ENCODE data around the gene MPZ.

Gene MPZ

GRCh38 chr1:161304927-161305866 lies 4.6 kb downstream of the MPZ start:
- DNase-seq (ENCODE audit: insufficient read length, low spot score) (no peak), FAIRE-seq (no peak)

GRCh38 chr1:161300478-161300877 lies 9.3 kb downstream of the MPZ start:
- DNase-seq (ENCODE audit: insufficient read length, low spot score) (no peak), FAIRE-seq (no peak)

- no peak for DNase-seq (ENCODE audit: insufficient read length, low spot score)
- no peak for FAIRE-seq
Observed at GRCh38 chr1:161299347-161299746, 10.4 kb downstream of the MPZ start.

- no peak for DNase-seq (ENCODE audit: insufficient read length, low spot score)
- FAIRE-seq, result no peak
Observed at GRCh38 chr1:161298116-161298515, 11.7 kb downstream of the MPZ start.

- no peak for FAIRE-seq
- DNase-seq (ENCODE audit: insufficient read length, low spot score), result no peak
Observed at GRCh38 chr1:161297415-161297814, 12.4 kb downstream of the MPZ start.

GRCh38 chr1:161290779-161291178 lies 19.0 kb downstream of the MPZ start:
- FAIRE-seq, result no peak
- DNase-seq (ENCODE audit: insufficient read length, low spot score), result no peak

- FAIRE-seq (no peak), DNase-seq (ENCODE audit: insufficient read length, low spot score) (no peak)
Observed at GRCh38 chr1:161287482-161288054, 22.2 kb downstream of the MPZ start.

GRCh38 chr1:161285521-161285920 lies 24.2 kb downstream of the MPZ start:
- no peak for DNase-seq (ENCODE audit: insufficient read length, low spot score)
- FAIRE-seq, result no peak

GRCh38 chr1:161285113-161285512 lies 24.7 kb downstream of the MPZ start:
- DNase-seq (ENCODE audit: insufficient read length, low spot score), result no peak
- FAIRE-seq, result no peak

- FAIRE-seq (no peak), DNase-seq (ENCODE audit: insufficient read length, low spot score) (no peak)
Observed at GRCh38 chr1:161282991-161283390, 26.8 kb downstream of the MPZ start.

GRCh38 chr1:161274874-161275273 lies 34.9 kb downstream of the MPZ start:
- no peak for DNase-seq (ENCODE audit: insufficient read length, low spot score)
- no peak for FAIRE-seq

- FAIRE-seq (no peak), DNase-seq (ENCODE audit: insufficient read length, low spot score) (no peak)
Observed at GRCh38 chr1:161273402-161273801, 36.4 kb downstream of the MPZ start.

- FAIRE-seq (no peak), DNase-seq (ENCODE audit: insufficient read length, low spot score) (no peak)
Observed at GRCh38 chr1:161267321-161267720, 42.4 kb downstream of the MPZ start.

- no peak for FAIRE-seq
- DNase-seq (ENCODE audit: insufficient read length, low spot score), result no peak
Observed at GRCh38 chr1:161266836-161267235, 42.9 kb downstream of the MPZ start.

- DNase-seq (ENCODE audit: insufficient read length, low spot score), result peak; percentile 27
- no peak for FAIRE-seq
Observed at GRCh38 chr1:161266202-161266601, 43.6 kb downstream of the MPZ start.

GRCh38 chr1:161265305-161265704 lies 44.5 kb downstream of the MPZ start:
- no peak for DNase-seq (ENCODE audit: insufficient read length, low spot score)
- no peak for FAIRE-seq

- DNase-seq (ENCODE audit: insufficient read length, low spot score) (no peak), FAIRE-seq (no peak)
Observed at GRCh38 chr1:161261261-161262235, 48.2 kb downstream of the MPZ start.

GRCh38 chr1:161260376-161261260 lies 49.1 kb downstream of the MPZ start:
- DNase-seq (ENCODE audit: insufficient read length, low spot score), result no peak
- FAIRE-seq, result no peak

- DNase-seq (ENCODE audit: insufficient read length, low spot score) (no peak), FAIRE-seq (no peak)
Observed at GRCh38 chr1:161259765-161260164, 50.0 kb downstream of the MPZ start.

- FAIRE-seq, result no peak
- DNase-seq (ENCODE audit: insufficient read length, low spot score), result no peak
Observed at GRCh38 chr1:161259345-161259702, 50.4 kb downstream of the MPZ start.

Data from HTR-8/SVneo (cell line).